HK-2 (cell line): ENCODE measurements around the gene PTDSS2.
"Not testable (repeated sequence)": the region's sequence is repeated elsewhere in the genome, so short reads cannot be mapped to it uniquely, and the experiment has no call there.

ENCODE experiments used
- DNase-seq: peaks from one replicate; pipeline ENCODE4 v3.0.0-alpha.2; 2018; ENCODE audit not compliant: unreplicated experiment

The PTDSS2 gene

GRCh38 chr11:504994-505344, 54.9 kb downstream of the PTDSS2 start:
- DNase-seq = no peak

- DNase-seq = peak; percentile 90
These were observed 56.3 kb downstream of the PTDSS2 start for GRCh38 chr11:506238-506994.

DNA sequence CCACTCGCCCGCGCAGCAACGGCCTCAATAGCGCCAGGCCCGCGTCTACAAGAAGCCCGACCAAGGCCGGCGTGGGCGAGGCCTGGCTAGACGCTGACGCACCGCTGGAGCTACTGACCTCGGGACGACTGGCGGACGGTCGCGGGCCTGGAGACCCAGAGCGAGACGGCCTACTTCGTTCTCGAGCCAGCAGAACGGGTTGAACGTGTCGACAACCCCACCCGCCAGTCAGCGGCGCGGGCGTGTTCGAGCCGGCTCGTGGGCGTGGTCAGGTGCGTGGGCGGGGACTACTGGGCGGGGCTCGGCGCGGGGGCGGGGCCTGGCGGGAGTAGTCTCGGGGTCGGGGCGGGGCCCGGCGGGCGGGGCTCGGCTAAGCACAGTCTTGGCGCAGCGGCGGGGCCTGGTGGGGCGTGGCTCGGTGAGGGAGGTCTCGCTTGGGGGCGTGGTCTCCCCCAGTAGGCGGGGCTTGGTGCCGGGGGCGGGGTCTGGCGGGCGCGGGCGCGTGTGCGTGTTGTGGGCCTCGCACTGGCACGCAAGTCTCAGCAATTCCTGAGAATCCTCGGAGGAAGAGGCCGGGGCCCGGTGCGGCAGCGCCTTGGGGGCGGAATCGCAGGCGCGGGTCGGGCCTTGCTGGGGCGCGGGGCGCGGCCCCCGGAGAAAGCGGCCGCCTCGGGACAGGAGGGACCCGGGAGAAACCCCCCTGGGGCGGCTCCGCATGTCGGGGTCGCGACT, 57.1 kb downstream of the PTDSS2 start, which contains the start of gene RNH1:
TSS of gene RNH1 (minus strand) at position 248 of the 732 bp plus-strand sequence. CDS start 5,080 bp downstream, outside the sequence.
- peak; percentile 98 for DNase-seq

- no peak for DNase-seq
These were observed 57.8 kb downstream of the PTDSS2 start for GRCh38 chr11:507727-508515.

- DNase-seq = no peak
These were observed 58.9 kb downstream of the PTDSS2 start for GRCh38 chr11:508956-509355.

GRCh38 chr11:512761-513595, 62.9 kb downstream of the PTDSS2 start:
- no peak for DNase-seq

DNA sequence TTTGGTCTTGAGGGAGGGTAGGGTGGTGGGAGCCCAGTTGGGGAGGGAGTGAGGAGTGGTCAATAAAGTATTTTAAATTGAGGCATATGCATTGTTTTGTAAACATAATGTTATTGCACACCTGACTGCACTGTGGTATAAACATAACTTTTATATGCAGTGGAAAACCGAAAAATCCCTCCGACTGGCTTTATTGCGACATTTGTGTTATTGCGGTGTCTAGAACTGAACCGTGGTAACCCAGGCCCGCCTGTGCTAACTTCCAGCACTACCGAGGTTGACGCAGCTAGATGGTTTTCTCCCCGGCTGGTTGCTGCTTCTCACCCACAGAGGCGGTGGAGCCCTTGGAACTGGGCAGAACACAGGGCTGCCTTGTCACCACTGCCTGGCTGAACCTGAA, 64.5 kb downstream of the PTDSS2 start:
- no peak for DNase-seq

DNA sequence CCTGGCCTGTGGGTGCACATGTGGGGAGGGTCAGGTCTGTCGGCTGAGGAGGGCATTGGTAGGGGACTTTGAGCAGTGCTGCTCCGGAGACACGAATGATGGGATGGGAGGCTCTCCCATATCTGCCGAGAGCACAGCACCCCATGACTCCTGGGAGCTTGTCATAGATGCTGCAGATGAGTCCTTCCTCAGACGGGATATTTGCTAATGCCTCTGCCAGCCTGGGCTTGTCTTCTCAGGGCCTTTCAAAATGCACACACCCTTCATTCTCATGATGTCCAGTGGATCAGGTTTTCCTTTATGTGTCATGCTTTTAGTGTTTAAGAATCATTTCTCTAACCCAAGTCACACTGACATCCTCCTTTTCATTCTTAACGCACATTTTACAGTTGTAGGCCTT, 65.1 kb downstream of the PTDSS2 start:
- no peak for DNase-seq

DNA sequence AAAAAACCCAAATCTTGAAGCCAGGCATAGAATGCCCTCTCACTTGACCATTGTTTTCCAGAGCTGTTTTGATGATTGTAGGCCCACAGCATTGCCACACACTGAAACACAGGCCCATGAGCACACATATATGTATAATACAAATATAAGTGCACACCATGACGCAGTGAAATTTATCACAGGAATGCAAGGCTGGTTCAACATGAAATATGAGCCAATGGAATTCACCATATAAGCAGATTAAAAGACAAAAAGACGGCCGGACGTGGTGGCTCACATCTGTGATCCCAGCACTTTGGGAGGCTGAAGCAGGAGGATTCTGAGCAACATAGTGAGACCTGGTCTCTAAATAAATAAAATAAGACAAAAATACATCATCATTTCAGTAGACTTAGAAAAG, 66.3 kb downstream of the PTDSS2 start:
- no peak for DNase-seq

GRCh38 chr11:516918-517685, 67.0 kb downstream of the PTDSS2 start:
- DNase-seq = not testable (repeated sequence)

DNA sequence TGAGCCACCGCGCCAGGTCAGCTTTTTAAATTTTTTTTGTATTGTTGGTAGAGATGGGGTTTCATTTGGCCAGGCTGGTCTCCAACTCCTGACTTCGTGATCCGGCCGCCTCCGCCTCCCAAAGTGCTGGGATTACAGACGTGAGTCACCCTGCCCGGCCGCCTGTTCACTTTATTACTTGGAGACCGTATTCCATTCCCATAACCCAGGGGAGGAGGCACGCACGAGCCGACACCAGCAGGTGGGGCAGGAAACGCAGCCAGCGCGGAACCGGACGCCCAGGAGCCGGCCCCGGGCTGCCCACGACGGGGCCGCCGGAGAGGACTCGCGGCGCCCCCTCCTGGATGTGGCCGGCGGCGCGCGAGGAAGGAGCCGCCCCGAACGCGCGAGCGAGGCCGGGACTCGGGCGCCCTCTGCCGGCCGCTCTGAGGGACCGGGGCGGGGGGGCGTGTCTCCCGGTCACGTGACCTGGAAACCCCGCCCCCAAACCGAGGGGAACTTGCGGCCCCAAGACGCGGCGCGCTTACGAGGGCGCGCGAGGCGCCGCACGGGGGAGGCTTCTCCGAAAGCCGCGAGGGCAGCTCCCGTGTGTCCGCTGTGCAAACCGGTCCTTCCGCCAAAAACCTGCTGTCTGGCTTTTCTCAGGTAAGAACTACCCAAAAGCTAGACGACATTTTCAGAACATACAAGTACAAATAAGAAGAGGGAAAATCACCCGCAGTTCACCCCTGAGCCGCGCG, 68.6 kb downstream of the PTDSS2 start:
- no peak for DNase-seq

DNA sequence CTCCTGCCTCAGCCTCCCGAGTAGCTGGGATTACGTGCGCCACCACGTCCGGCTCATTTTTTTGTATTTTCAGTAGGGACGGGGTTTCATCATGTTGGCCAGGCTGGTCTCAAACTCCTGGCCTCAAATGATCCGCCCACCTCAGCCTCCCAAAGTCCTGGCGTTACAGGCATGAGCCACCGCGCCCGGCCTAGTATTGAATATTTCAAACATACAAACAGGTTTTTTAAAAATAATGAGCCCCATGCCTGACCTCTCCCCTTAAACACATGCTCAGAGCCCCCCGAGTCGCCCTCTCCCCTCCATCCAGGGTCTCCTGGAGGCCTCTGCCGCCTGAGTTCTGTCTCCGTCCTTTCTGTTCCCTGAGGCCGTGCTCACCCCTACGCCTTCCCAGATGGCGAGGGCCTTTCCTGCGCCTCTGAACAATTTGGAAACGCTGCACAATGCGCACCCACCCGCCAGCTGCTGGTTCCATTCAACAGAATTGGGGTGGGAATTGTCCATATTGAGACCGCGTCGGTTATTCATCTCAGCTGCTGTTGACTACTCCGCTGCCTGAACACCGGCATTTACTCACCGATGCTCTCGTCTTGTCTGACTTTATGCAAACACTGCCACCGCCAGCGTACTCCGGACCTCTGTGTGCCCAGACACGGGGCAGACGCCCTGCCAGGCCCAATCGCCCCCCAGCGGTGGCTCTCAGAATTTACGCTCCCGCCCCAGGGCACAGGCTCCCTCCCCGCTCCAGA, 70.5 kb downstream of the PTDSS2 start:
- DNase-seq = no peak

- no peak for DNase-seq
These were observed 71.2 kb downstream of the PTDSS2 start for GRCh38 chr11:521177-521688.

- DNase-seq = no peak
These were observed 76.1 kb downstream of the PTDSS2 start for GRCh38 chr11:526192-526591.

GRCh38 chr11:528166-528814, 78.2 kb downstream of the PTDSS2 start:
- no peak for DNase-seq

DNA sequence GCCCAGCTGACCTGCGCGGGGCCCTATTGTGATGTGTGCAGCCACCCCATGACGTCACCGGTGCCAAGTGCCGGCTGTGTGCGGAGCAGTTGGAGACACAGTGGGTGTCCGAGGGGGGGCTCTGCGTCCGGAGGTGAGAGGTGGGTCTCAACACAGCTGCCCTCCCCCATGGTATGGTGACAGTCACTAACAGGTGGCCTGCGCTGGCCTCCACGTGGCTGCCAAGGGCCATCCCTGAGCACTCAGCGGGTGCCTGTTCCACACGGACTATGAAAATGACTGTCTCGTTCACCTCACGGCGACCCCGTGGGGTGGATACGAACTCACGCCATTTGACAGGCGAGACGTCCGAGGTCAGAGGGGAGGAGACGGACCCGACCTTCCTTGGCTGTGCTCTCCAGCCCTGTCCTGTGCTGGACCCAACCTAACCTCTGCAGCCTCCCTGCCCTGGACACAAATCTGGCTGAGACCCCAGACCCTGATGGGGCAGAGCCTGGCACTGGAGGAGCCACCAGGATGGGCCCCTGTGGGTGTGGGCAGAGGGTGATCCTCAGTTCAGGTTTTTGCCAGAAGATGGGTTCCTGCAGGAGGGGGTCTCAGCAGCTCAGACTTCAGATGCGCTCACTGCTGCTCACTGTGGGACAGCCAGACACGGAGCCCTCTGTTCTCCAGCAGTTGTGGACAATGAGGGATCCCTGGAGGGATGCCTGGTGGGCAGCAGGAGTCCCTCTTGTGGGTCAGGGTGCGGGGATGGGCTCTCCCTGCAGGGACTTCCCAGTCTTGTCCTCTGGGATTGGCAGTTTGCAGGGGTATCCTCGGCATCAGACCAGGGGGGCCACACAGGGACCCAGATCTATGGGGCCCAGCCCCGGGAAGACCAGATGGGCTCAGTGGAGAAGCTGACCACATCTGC, 79.0 kb downstream of the PTDSS2 start:
- no peak for DNase-seq

DNA sequence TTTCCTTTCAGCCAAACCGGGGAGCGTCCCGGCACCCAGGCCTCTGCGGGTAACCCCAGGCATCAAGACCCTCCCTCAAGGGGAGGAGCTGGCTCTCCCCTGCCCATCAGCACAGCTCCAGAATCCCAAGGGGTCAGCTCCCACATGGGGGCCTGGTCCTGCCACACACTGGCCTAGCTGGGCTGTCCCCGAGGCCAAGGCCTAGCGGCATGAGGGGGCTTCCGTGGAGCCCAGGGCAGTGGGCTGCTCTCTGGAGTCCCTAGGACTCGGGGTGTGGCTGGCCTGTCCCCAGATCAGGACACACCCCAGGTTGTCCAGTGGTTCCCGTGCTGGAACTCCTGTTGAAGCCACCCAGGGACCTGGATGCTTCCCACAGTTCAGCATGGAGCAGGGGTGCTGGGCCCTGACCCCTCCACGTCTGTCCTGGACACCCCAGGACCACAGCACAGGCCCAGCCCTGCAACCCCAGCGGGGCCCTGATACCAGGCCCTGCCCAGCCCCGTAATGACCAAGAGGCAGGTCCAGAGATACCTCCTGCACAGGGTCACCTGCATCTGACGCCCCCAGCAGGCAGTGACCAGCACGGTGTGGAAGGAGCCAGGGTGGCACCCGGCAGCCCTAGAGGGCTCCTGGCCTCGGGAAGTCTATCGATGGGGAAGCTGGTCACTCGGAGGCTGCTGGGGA, 79.8 kb downstream of the PTDSS2 start:
- no peak for DNase-seq
